ENCODE data around the gene KLHL25. TPM values are rescaled to one million over a fixed set of nuclear protein-coding genes. Genes with fewer than 3 reads are reported as not detected.

KLHL25 gene
- total RNA-seq, 1 experiment from 2014 or later, result 7.0 TPM

DNA sequence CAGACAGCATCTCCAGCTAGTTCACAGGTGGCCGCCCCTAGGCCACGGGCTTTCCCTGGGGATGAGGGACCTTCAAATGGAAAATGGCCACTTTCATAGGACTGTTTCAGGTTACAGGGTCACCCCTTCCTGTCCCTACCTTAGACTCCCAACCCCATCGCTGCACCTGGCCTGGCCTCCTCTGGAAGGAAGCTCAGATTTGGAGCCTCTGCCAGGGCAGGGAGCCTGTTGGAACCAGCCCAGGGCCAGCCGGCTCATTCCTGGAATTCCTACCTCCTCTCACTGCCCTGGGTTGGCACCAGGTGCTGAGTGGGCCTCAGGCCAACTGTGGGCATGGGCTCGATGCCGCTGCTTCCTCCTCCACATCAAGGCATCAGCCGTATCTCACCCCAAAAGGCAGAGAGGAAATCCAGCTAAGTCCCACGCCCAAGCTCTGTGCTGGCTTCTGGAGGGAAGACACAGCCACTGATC lies 42.2 kb downstream of the KLHL25 start:
- intact Hi-C loops (cut with micrococcal nuclease; ENCODE audit: unreplicated experiment) (no loop called here), in situ Hi-C loops (cut with HindIII; ENCODE audit: low pct_unique_long_range_greater_than_20kb, low sequenced_read_pairs) (no loop called here)
- H3K36me3 ChIP-seq (ENCODE audit: control insufficient read depth, insufficient read depth, low read length), result no peaks in the 10 kb centered on the region
- H3K4me1 ChIP-seq (ENCODE audit: control insufficient read depth, insufficient read depth, low read length), result peaks cover 4% of the 10 kb centered on the region; the same call in 1 of the 2 replicates
- DNase-seq (ENCODE audit: low read depth, low spot score) (no peak), ATAC-seq (peak; percentile 29)
- H3K27me3 ChIP-seq (ENCODE audit: control insufficient read depth, insufficient read depth, low read length), result no peaks in the 10 kb centered on the region
- ChIA-PET CTCF (interaction anchor here (1.0 kb wide), 1 partner anchor 48 kb away, joined by 3 read pairs; no protein-coding TSS in a partner anchor), POLR2A (no interaction called here)
- no peak overlapping the region for H3K4me3 ChIP-seq (ENCODE audit: low read depth in 2 of 2, low read length in 2 of 2)
- TF ChIP-seq, protein P1, sequence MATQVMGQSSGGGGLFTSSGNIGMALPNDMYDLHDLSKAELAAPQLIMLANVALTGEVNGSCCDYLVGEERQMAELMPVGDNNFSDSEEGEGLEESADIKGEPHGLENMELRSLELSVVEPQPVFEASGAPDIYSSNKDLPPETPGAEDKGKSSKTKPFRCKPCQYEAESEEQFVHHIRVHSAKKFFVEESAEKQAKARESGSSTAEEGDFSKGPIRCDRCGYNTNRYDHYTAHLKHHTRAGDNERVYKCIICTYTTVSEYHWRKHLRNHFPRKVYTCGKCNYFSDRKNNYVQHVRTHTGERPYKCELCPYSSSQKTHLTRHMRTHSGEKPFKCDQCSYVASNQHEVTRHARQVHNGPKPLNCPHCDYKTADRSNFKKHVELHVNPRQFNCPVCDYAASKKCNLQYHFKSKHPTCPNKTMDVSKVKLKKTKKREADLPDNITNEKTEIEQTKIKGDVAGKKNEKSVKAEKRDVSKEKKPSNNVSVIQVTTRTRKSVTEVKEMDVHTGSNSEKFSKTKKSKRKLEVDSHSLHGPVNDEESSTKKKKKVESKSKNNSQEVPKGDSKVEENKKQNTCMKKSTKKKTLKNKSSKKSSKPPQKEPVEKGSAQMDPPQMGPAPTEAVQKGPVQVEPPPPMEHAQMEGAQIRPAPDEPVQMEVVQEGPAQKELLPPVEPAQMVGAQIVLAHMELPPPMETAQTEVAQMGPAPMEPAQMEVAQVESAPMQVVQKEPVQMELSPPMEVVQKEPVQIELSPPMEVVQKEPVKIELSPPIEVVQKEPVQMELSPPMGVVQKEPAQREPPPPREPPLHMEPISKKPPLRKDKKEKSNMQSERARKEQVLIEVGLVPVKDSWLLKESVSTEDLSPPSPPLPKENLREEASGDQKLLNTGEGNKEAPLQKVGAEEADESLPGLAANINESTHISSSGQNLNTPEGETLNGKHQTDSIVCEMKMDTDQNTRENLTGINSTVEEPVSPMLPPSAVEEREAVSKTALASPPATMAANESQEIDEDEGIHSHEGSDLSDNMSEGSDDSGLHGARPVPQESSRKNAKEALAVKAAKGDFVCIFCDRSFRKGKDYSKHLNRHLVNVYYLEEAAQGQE (IDR thresholded peaks at IDR 0.05; ENCODE audit: insufficient read depth in 1 of 2, low read depth in 2 of 2, low read length in 1 of 2), result no peak
- TF ChIP-seq POLR2AphosphoS5 (IDR thresholded peaks at IDR 0.05; ENCODE audit: low read depth, low read length), result no peak
- TF ChIP-seq, protein P2, sequence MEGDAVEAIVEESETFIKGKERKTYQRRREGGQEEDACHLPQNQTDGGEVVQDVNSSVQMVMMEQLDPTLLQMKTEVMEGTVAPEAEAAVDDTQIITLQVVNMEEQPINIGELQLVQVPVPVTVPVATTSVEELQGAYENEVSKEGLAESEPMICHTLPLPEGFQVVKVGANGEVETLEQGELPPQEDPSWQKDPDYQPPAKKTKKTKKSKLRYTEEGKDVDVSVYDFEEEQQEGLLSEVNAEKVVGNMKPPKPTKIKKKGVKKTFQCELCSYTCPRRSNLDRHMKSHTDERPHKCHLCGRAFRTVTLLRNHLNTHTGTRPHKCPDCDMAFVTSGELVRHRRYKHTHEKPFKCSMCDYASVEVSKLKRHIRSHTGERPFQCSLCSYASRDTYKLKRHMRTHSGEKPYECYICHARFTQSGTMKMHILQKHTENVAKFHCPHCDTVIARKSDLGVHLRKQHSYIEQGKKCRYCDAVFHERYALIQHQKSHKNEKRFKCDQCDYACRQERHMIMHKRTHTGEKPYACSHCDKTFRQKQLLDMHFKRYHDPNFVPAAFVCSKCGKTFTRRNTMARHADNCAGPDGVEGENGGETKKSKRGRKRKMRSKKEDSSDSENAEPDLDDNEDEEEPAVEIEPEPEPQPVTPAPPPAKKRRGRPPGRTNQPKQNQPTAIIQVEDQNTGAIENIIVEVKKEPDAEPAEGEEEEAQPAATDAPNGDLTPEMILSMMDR (IDR thresholded peaks at IDR 0.05), result no peak
- TF ChIP-seq SIN3A (IDR thresholded peaks at IDR 0.05; ENCODE audit: borderline replicate concordance, insufficient read depth, low read depth, low read length), result no peak
- no peak for TF ChIP-seq TCF7L2 (IDR thresholded peaks at IDR 0.05; ENCODE audit: low read depth, low read length)
- H3K9me3 ChIP-seq (ENCODE audit: control insufficient read depth, insufficient read depth, low read depth, low read length), result no peaks in the 10 kb centered on the region
- no TSS peak for BruUV-seq (replicated peaks)
- no peak overlapping the region for H3K27ac ChIP-seq (ENCODE audit: low read length)

DNA sequence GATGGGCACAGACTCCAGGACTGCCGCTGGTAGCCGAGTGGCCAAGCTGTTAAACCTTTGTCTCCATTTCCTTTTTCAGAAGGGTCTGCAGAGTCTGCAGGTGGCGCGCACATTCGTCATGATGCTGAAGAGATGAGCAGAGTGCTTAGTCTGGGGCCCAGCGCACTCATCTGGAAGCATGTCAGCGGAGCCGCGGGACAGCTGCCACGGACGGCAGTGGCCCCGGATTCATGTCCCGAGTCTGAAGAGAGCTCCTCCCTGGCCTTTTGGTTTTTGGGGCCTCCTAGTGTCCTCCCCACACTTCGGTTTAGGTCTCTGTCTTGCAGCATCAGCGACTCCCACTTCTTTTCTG lies 42.6 kb downstream of the KLHL25 start:
- intact Hi-C loops (cut with micrococcal nuclease; ENCODE audit: unreplicated experiment) (no loop called here), in situ Hi-C loops (cut with HindIII; ENCODE audit: low pct_unique_long_range_greater_than_20kb, low sequenced_read_pairs) (no loop called here)
- CTCF ChIA-PET, result interaction anchor here (1.0 kb wide), 1 partner anchor 48 kb away, joined by 3 read pairs; no protein-coding TSS in a partner anchor
- H3K9me3 ChIP-seq (ENCODE audit: control insufficient read depth, insufficient read depth, low read depth, low read length), result no peaks in the 10 kb centered on the region
- no peaks in the 10 kb centered on the region for H3K27me3 ChIP-seq (ENCODE audit: control insufficient read depth, insufficient read depth, low read length)
- ATAC-seq (no peak), DNase-seq (ENCODE audit: low read depth, low spot score) (no peak)
- H3K27ac ChIP-seq (ENCODE audit: low read length), result no peak overlapping the region
- no peaks in the 10 kb centered on the region for H3K36me3 ChIP-seq (ENCODE audit: control insufficient read depth, insufficient read depth, low read length)
- POLR2A ChIA-PET, result no interaction called here
- H3K4me1 ChIP-seq (ENCODE audit: control insufficient read depth, insufficient read depth, low read length), result peaks cover 4% of the 10 kb centered on the region; the same call in 1 of the 2 replicates
- TF ChIP-seq TCF7L2 (IDR thresholded peaks at IDR 0.05; ENCODE audit: low read depth, low read length) (no peak), SIN3A (IDR thresholded peaks at IDR 0.05; ENCODE audit: borderline replicate concordance, insufficient read depth, low read depth, low read length) (no peak)
- TF ChIP-seq, protein P1 (IDR thresholded peaks at IDR 0.05; ENCODE audit: insufficient read depth in 1 of 2, low read depth in 2 of 2, low read length in 1 of 2), result no peak
- TF ChIP-seq, protein P2 (IDR thresholded peaks at IDR 0.05), result no peak
- H3K4me3 ChIP-seq (ENCODE audit: low read depth in 2 of 2, low read length in 2 of 2), result no peak overlapping the region
- BruUV-seq (replicated peaks), result no TSS peak
